ENCODE data around the gene CTAGE4.
"Not testable (repeated sequence)": the region's sequence is repeated elsewhere in the genome, so short reads cannot be mapped to it uniquely, and the experiment has no call there.

CTAGE4 gene

DNA sequence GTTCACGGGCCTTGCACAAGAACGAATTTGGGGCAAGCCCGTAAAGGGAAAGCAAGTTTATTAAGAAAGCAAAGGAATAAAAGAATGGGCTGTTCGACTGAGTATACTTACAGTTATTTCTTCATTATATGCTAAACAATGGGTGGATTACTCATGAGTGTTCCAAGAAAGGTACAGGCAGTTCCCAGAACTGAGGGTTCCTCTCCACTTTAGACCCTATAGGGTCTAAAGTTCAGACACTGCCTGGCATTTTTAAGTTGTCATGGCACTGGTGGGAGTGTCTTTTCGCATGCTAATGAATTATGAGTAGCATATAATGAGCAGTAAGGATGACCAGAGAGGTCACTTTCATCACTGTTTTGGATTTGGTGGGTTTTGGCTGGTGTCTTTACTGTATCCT, 22.0 kb downstream of the CTAGE4 start:
- DNase-seq (ENCODE audit: low read depth), result not testable (repeated sequence)

- DNase-seq (ENCODE audit: low read depth), result not testable (repeated sequence)
Observed at GRCh38 chr7:144217200-144217599, 33.9 kb downstream of the CTAGE4 start.

DNA sequence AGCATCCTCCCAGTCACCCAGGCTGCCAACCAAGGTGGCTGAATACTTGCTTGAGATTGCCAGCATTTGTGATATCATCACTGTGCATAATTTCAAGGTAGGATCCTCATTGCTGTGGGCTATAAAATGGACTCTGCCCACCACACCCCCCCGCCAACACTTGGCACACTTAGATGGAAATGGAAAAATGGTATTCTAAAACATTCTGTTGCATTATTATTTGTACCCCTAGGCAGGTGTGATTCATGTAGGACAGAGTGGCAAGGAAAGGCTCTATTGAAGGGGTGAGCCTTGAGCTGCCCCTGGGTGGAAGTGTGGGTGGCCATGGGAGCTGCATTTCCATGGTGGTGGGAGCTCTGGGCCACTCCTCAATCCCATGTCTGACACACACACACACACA, 35.3 kb downstream of the CTAGE4 start:
- not testable (repeated sequence) for DNase-seq (ENCODE audit: low read depth)

DNA sequence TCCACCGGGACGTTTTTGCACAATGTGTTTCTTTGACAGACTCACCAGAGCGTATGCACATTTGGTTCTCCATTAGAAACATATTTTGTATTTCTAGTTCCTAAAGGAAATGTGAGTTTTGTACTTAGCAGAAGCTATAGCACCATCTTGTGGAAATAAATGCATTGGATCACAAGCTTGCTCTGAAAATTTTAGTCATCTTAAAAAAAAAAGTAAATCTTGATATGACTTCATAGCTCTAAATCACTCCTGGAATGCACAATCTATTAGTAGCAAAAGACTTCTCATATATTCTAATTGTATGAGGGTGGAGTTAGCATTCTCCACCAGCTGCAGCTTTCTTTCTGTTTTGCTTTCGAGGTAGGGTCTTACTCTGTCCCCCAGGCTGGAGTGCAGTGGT, 35.9 kb downstream of the CTAGE4 start:
- DNase-seq (ENCODE audit: low read depth), result not testable (repeated sequence)

- DNase-seq (ENCODE audit: low read depth), result not testable (repeated sequence)
Observed at GRCh38 chr7:144220531-144220930, 37.3 kb downstream of the CTAGE4 start.

DNA sequence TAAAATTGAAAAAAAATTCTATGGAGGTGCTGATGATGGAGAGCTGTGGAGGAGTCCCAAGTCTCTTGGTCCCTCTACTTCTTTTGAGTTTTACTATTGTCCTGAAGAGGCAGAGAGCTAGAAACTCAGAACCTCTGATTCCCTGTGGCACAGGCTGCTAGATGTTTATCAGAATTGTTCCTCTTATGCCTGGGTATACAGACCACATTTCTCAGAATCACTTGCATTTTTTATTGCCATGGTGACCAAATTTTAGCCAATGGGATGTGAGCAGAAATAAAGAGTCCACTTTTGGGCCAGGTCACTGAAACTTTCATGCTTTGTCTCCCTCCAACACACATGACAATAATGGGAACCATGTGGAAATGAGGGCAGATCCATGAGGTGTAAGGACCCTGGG, 40.4 kb downstream of the CTAGE4 start:
- DNase-seq (ENCODE audit: low read depth), result not testable (repeated sequence)

DNA sequence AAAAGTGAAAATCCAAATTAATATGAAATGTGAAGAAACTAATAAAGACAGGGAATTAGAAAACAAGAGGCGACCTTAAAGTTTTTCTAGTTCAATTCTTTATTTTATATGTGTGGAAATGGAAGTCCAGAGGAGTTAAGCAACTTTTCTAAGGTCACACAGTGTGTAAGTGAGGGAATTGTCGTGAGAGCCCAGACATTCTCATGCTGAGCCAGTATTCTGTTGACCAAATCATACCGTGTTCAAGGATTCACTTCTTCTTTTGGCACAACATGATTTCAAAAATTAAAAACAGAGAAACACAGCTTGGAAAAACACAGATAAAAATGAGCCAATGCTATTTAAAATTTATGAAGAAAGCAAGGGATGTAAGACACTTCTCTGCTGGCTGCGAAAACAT, 43.6 kb downstream of the CTAGE4 start:
- DNase-seq (ENCODE audit: low read depth), result not testable (repeated sequence)

GRCh38 chr7:144228810-144229209, 45.5 kb downstream of the CTAGE4 start:
- not testable (repeated sequence) for DNase-seq (ENCODE audit: low read depth)

DNA sequence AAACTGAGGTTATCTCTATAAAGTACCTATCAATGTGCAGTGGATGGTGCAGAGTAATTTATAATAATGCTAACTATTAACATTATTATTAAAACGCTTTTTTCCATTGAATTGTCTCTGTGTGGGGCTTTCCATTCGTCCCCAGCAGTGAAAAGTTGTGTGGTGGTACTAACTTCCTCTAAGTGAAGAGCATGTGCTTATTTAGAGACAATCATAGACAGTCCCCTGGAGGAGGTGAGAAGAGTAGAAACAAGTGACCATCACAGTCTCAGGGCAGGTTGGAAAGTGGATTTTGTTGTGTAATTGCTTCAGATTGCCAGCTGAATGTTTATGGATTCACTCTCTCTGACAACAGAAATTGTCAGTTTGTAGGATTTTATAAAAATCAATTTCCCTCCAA, 47.8 kb downstream of the CTAGE4 start:
- not testable (repeated sequence) for DNase-seq (ENCODE audit: low read depth)

GRCh38 chr7:144233039-144233438, 49.8 kb downstream of the CTAGE4 start:
- not testable (repeated sequence) for DNase-seq (ENCODE audit: low read depth)

Measured in activated T-cell treated with anti-CD3 and anti-CD28 coated beads for 48 hours (primary cell).